Caco-2 (cell line): ENCODE data around the gene AGMAT. TPM values are rescaled to one million over a fixed set of nuclear protein-coding genes. Genes with fewer than 3 reads are reported as not detected.
"Not testable (repeated sequence)": the region's sequence is repeated elsewhere in the genome, so short reads cannot be mapped to it uniquely, and the experiment has no call there.

ENCODE experiments used
- BruUV-seq: library from RNA; stranded (reverse); fragments of 400-500 nt; replicated peaks from 2 replicates; lab custom pipeline; 2021; lab: Mats Ljungman, UMichigan
- CTCF ChIA-PET: fragments of 300-600 bp; sonication (Branson Sonifier 250); formaldehyde crosslinking; loops from one replicate; lab custom pipeline; 2022; ENCODE audit warnings: antibody characterized with exemption; lab: Charles Lee
- POLR2A ChIA-PET: fragments of 300-600 bp; sonication (Branson Sonifier 250); formaldehyde crosslinking; loops from one replicate; lab custom pipeline; 2022; ENCODE audit warnings: antibody characterized with exemption; lab: Charles Lee
- DNase-seq, 2 experiments: peaks; one replicate each; pipeline versions ENCODE4 v3.0.0 to v3.0.0-alpha.2; 2020 to 2022
- H3K27me3 ChIP-seq: replicated peaks from 2 replicates; pipeline ENCODE4 v1.6.0; 2011; ENCODE audit warnings: low read length; ENCODE audit not compliant: control insufficient read depth, insufficient read depth
- H3K36me3 ChIP-seq: 2 replicates; pipeline ENCODE4 v1.5.1; 2011; ENCODE audit warnings: low read length; ENCODE audit not compliant: control insufficient read depth, insufficient read depth
- H3K4me1 ChIP-seq: fragments of 250-450 bp; sonication (Bioruptor Pico); 2 replicates; pipeline ENCODE4 v1.5.1; 2020; ENCODE audit warnings: mild to moderate bottlenecking
- H3K4me3 ChIP-seq: 2 replicates; pipeline ENCODE4 v1.5.1; 2011; ENCODE audit warnings: low read depth, mild to moderate bottlenecking, control low read depth, low read length
- H3K9me3 ChIP-seq: fragments of 250-450 bp; sonication (Bioruptor Pico); 2 replicates; pipeline ENCODE4 v1.5.1; 2020; ENCODE audit warnings: mild to moderate bottlenecking, moderate library complexity
- H3K27ac Mint-ChIP-seq: one replicate; pipeline ENCODE4 v1.8.0; 2022; ENCODE audit warnings: mixed read lengths; ENCODE audit not compliant: unreplicated experiment
- H3K27me3 Mint-ChIP-seq: one replicate; pipeline ENCODE4 v1.8.0; 2022; ENCODE audit warnings: mixed read lengths; ENCODE audit not compliant: insufficient read depth, unreplicated experiment
- H3K36me3 Mint-ChIP-seq: one replicate; pipeline ENCODE4 v1.8.0; 2022; ENCODE audit warnings: mild to moderate bottlenecking, mixed read lengths; ENCODE audit not compliant: insufficient read depth, unreplicated experiment
- H3K4me1 Mint-ChIP-seq: one replicate; pipeline ENCODE4 v1.8.0; 2022; ENCODE audit warnings: low read depth, mixed read lengths; ENCODE audit not compliant: unreplicated experiment
- H3K4me3 Mint-ChIP-seq: one replicate; pipeline ENCODE4 v1.8.0; 2022; ENCODE audit warnings: mild to moderate bottlenecking, moderate library complexity, mixed read lengths; ENCODE audit not compliant: unreplicated experiment
- H3K9me3 Mint-ChIP-seq: one replicate; pipeline ENCODE4 v1.8.0; 2022; ENCODE audit warnings: mixed read lengths; ENCODE audit not compliant: unreplicated experiment
- CTCF ChIP-seq, 2 experiments: fragments of 200-600 bp in 1 of 2; IDR thresholded peaks; 1 replicate in 1 of 2; 2 replicates in 1 of 2; pipeline versions ENCODE4 v1.5.1 to v1.8.0; 2011 to 2022; ENCODE audit warnings: antibody characterized with exemption in 1 of 2, control low read depth in 1 of 2, inconsistent platforms in 1 of 2, low read depth in 1 of 2, low read length in 1 of 2, mild to moderate bottlenecking in 1 of 2, moderate library complexity in 1 of 2; ENCODE audit not compliant: insufficient read depth in 1 of 2, severe bottlenecking in 1 of 2, unreplicated experiment in 1 of 2
- intact Hi-C: fragments of 100-400 bp; cut with micrococcal nuclease; formaldehyde crosslinking; loops from one replicate; pipeline ENCODE4 v1.10.0; 2022; ENCODE audit not compliant: unreplicated experiment
- total RNA-seq: library from RNA; stranded (reverse); gene quantifications from 2 replicates; pipeline ENCODE4 v1.2.3, GENCODE V29; 2022

Gene AGMAT
- total RNA-seq, 1 experiment from 2014 or later, result 48.3 TPM

- intact Hi-C loops, result loop anchor here (10.0 kb wide), 1 partner anchor 225 kb away; no protein-coding TSS in a partner anchor
- Mint-ChIP-seq H3K4me3 (no peak overlapping the region), H3K36me3 (peaks cover 6% of the 10 kb centered on the region), H3K4me1 (no peaks in the 10 kb centered on the region), H3K27me3 (no peaks in the 10 kb centered on the region), H3K9me3 (no peaks in the 10 kb centered on the region), H3K27ac (no peak overlapping the region)
- DNase-seq, result no peak
- POLR2A ChIA-PET, result no interaction called here
- no TSS peak for BruUV-seq
- no peaks in the 10 kb centered on the region for H3K36me3 ChIP-seq
- no peaks in the 10 kb centered on the region for H3K9me3 ChIP-seq
- no peaks in the 10 kb centered on the region for H3K27me3 ChIP-seq
- CTCF ChIA-PET, result interaction anchor here (0.6 kb wide), 1 partner anchor 14 kb away, joined by 4 read pairs; no protein-coding TSS in a partner anchor
- TF ChIP-seq CTCF (IDR thresholded peaks at IDR 0.05; ENCODE audit: insufficient read depth in 1 of 2, low read depth in 1 of 2, low read length in 1 of 2, severe bottlenecking in 1 of 2, unreplicated experiment in 1 of 2), result no peak
- no peak overlapping the region for H3K4me3 ChIP-seq
- H3K4me1 ChIP-seq, result no peaks in the 10 kb centered on the region
Observed at GRCh38 chr1:15610167-15610566, 25.3 kb upstream of the AGMAT start.

DNA sequence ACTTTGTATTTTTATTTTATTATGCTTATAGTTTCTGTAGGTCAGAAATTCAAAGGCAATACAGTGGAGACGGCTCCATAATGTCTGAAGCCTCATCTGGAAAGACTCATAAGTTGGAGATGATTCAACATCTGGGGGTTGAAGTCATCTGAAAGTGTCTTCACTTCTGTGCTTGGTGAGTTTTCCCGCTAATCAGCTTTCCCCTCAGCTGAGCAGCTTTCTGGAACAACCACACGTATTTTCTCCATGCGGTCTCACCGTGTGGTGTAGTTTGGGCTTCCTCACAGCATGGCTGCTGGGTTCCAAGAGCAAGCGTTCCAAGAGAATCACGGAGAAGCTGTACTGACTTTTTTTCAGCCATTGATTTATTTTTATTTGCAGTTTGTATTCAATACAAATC, 24.8 kb upstream of the AGMAT start:
- H3K4me3 ChIP-seq, result no peak overlapping the region
- Mint-ChIP-seq H3K4me3 (no peak overlapping the region), H3K27me3 (no peaks in the 10 kb centered on the region), H3K9me3 (no peaks in the 10 kb centered on the region), H3K27ac (no peak overlapping the region), H3K36me3 (peaks cover 6% of the 10 kb centered on the region), H3K4me1 (no peaks in the 10 kb centered on the region)
- no peak for TF ChIP-seq CTCF (IDR thresholded peaks at IDR 0.05; ENCODE audit: insufficient read depth in 1 of 2, low read depth in 1 of 2, low read length in 1 of 2, severe bottlenecking in 1 of 2, unreplicated experiment in 1 of 2)
- no peaks in the 10 kb centered on the region for H3K36me3 ChIP-seq
- DNase-seq, result no peak
- no peaks in the 10 kb centered on the region for H3K9me3 ChIP-seq
- BruUV-seq, result no TSS peak
- POLR2A ChIA-PET, result no interaction called here
- H3K4me1 ChIP-seq, result no peaks in the 10 kb centered on the region
- CTCF ChIA-PET, result no interaction called here
- no peaks in the 10 kb centered on the region for H3K27me3 ChIP-seq
- intact Hi-C loops, result loop anchor here (10.0 kb wide), 1 partner anchor 225 kb away; no protein-coding TSS in a partner anchor

- no peaks in the 10 kb centered on the region for H3K4me1 Mint-ChIP-seq
- H3K36me3 ChIP-seq, result no peaks in the 10 kb centered on the region
- no peaks in the 10 kb centered on the region for H3K27me3 Mint-ChIP-seq
- H3K27ac Mint-ChIP-seq, result no peak overlapping the region
- no peaks in the 10 kb centered on the region for H3K9me3 ChIP-seq
- peaks cover 4% of the 10 kb centered on the region; the same call in 1 of the 2 replicates for H3K4me1 ChIP-seq
- POLR2A ChIA-PET, result no interaction called here
- TF ChIP-seq CTCF (IDR thresholded peaks at IDR 0.05; ENCODE audit: insufficient read depth in 1 of 2, low read depth in 1 of 2, low read length in 1 of 2, severe bottlenecking in 1 of 2, unreplicated experiment in 1 of 2), result no peak
- no peaks in the 10 kb centered on the region for H3K27me3 ChIP-seq
- DNase-seq, result no peak
- intact Hi-C loops, result no loop called here
- no peak overlapping the region for H3K4me3 ChIP-seq
- H3K4me3 Mint-ChIP-seq, result no peak overlapping the region
- CTCF ChIA-PET, result no interaction called here
- H3K36me3 Mint-ChIP-seq, result peaks cover 18% of the 10 kb centered on the region
- no peaks in the 10 kb centered on the region for H3K9me3 Mint-ChIP-seq
- no TSS peak for BruUV-seq
Observed at GRCh38 chr1:15605398-15606383, 20.8 kb upstream of the AGMAT start.

DNA sequence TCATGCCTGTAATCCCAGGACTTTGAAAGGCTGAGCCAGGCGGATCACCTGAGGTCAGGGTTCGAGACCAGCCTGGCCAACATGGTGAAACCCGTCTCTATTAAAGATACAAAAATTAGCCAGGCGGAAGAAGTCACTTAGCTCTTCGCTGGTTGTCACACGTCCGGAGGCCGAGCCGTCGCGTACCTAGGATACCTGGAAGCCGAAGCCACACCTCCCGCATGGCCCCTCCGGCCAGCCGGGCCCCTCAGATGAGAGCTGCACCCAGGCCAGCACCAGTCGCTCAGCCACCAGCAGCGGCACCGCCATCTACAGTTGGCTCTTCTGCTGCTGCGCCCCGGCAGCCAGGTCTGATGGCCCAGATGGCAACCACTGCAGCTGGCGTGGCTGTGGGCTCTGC, 19.5 kb upstream of the AGMAT start:
- H3K9me3 Mint-ChIP-seq, H3K27me3 Mint-ChIP-seq, BruUV-seq, H3K4me1 Mint-ChIP-seq, H3K9me3 ChIP-seq, H3K4me3 ChIP-seq, H3K27me3 ChIP-seq, H3K4me1 ChIP-seq, H3K36me3 ChIP-seq, intact Hi-C loops, DNase-seq: not testable (repeated sequence)
- ChIA-PET CTCF (interaction anchor here (1.4 to 1.7 kb wide), 2 partner anchors 14 to 137 kb away, joined by 4 read pairs; no protein-coding TSS in a partner anchor), POLR2A (interaction anchor here (1.4 to 2.0 kb wide), 2 partner anchors 14 to 77 kb away, joined by 5 to 8 read pairs; partner anchors contain the start of gene DNAJC16)
- peak overlapping the region; percentile 96 for H3K27ac Mint-ChIP-seq
- peak overlapping the region; percentile 78 for H3K4me3 Mint-ChIP-seq
- peaks cover 18% of the 10 kb centered on the region for H3K36me3 Mint-ChIP-seq
